Inferior parietal cortex (tissue), 1 donor: ENCODE data around the gene KCNH4.

Experiments
- DNase-seq: peaks from one replicate; pipeline ENCODE4 v3.0.0-alpha.2; 2016; ENCODE audit errors: extremely low spot score

Gene KCNH4

DNA sequence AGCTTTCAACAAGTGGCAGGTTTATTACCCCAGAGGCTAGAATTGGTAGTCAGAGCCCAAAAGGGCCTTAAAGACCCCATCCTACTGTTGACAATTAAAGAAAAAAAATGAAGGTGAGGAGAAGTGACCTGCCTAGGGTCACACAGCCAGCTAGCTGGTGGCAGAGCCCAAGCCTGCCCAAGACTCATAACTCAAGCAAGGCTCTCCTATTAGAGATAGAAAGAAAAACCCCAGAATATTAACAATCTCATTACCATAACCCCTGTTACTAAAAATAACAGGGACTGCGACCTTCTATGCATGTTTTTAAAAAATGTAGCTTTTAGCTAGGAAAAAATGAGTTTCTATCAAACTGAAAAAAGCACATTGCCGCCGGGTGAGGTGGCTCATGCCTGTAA lies 44.3 kb downstream of the KCNH4 start:
- no peak for DNase-seq

GRCh38 chr17:42135664-42136653 lies 45.0 kb downstream of the KCNH4 start:
- DNase-seq = no peak

DNA sequence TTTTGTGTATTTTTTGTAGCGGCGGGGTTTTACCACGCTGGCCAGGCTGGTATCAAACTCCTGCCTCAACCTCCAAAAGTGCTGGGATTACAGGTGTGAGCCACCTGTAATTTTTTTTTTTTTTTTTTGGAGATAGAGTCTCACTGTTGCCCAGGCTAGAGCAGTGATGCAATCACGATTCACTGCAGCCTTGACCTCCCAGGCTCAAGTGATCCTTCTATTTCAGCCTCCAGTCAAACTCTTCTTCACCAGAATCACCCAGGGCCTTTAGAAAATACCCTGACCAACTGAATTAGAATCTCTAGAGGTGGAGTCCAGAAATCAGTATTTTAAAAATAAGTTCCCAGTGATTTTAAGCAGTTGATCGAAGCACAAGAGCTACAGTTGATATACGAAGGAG lies 45.8 kb downstream of the KCNH4 start:
- no peak for DNase-seq

- no peak for DNase-seq
These were observed 47.4 kb downstream of the KCNH4 start for GRCh38 chr17:42133461-42134041.

GRCh38 chr17:42132941-42133340 lies 48.0 kb downstream of the KCNH4 start:
- DNase-seq = peak; percentile 68

- no peak for DNase-seq
These were observed 48.9 kb downstream of the KCNH4 start for GRCh38 chr17:42131981-42132432.

DNA sequence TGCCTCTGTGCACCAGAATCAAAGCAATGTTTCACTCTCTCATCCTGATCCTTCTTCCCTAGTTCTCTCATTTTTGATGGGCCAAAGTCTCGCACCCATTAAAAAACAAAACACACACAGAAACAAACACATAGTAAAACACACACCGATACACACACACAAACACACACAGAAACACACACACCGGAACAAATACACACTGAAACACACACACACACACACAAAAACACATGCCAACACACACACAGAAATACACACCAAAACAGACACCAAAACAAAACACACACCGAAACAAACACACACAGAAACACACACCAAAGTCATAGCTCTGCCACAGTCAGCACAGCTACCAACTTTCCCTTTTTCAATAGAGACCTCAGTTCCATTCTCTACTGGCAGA lies 49.7 kb downstream of the KCNH4 start:
- DNase-seq = no peak

- no peak for DNase-seq
These were observed 50.5 kb downstream of the KCNH4 start for GRCh38 chr17:42130310-42130936.

DNA sequence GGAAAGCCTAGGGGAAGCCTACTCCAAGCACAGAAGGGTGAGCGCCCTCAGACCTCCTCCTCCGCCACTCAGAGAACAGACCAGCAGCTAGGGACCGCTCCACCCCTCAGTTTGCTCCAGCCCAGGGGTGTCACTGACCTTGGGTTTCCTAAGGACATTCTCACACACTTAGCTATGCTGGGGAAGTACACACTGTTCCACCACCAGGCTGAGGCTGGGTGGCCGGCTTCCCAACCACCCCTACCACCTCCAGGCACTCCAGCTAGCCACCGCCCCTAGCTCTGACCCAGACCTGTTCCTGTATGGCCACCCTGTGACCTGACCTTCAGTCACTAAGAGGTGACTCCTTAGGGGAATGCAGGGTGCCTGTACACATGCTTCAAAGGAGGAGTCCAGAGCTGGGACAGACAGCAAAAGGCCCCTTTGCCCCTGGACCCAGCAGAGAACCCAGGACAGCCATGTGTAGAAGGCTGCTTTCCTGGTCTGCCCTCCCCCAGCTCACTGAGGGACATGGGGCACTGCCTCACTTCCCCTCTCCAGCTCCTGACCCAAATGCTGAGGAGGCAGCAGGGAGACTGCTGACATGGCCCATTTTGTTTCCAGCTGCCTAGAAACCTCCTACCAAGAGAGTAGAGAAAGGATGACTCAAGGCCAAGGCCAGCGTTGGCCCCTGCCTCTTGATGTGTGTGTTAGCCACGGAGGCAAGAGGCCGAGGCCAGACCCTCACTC lies 51.7 kb downstream of the KCNH4 start:
- DNase-seq = no peak

DNA sequence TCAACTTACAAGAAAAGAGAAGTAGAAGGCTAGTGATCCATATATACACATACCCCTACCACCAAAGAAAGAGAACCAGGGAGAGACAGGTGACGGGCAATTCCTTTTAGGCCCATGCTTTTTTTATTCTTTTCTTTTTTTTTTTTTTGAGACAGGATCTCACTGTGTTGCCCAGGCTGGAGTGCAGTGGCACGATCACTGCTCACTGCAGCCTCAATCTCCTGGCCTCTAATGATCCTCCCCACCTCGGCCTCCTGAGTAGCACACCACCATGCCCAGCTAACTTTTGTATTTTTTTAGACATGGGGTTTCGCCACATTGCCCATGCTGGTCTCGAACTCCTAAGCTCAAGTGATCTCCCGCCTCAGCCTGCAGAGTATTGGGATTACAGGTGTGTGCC lies 53.5 kb downstream of the KCNH4 start:
- no peak for DNase-seq

- no peak for DNase-seq
These were observed 54.1 kb downstream of the KCNH4 start for GRCh38 chr17:42126836-42127235.

DNA sequence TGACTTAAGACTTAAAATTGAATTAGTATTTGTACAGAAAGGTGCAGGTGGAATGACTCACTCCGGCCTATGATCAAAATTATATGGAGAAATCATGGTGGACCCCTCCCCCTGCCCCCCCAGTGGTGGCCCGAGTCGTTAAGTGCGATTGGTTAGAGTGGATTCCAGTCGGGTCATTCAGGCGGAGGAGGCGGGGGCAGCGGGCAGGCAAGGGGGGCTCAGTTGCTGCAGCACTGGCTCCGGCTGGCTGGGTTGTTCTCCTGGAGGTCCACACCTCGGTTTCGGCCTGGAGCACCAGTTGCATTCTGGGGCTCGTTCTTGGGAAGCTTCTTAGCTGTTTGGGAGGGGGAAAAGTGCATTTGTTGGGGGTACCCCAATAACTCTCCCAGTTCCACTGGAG lies 55.4 kb downstream of the KCNH4 start:
- DNase-seq = no peak

GRCh38 chr17:42124256-42124655 lies 56.7 kb downstream of the KCNH4 start:
- no peak for DNase-seq

- no peak for DNase-seq
These were observed 58.3 kb downstream of the KCNH4 start, which contains the start of gene HSPB9 for GRCh38 chr17:42122371-42123303. Gene HSPB9, plus strand, starts transcription at chr17:42122804. Its CDS starts 47 bp downstream, at chr17:42122851.

- peak; percentile 93 for DNase-seq
These were observed 59.9 kb downstream of the KCNH4 start, which contains the start of gene KAT2A for GRCh38 chr17:42120770-42121769. Gene KAT2A, minus strand, starts transcription at chr17:42121367. Its CDS starts 63 bp downstream, at chr17:42121304.

- DNase-seq = no peak
These were observed 60.7 kb downstream of the KCNH4 start for GRCh38 chr17:42120161-42120769.

- no peak for DNase-seq
These were observed 61.6 kb downstream of the KCNH4 start for GRCh38 chr17:42119301-42119700.

- no peak for DNase-seq
These were observed 62.4 kb downstream of the KCNH4 start for GRCh38 chr17:42118545-42118944.

GRCh38 chr17:42118126-42118510 lies 62.8 kb downstream of the KCNH4 start:
- DNase-seq = no peak
